HEK293 (cell line): ENCODE results near the gene LAMA2.
A peak's percentile ranks its signal among the peaks of the same experiment; 100 is the strongest.

ENCODE experiments used
- CTCF ChIA-PET: fragments of 350-600 bp; formaldehyde crosslinking; extraction: SDS; loops from one replicate; lab custom pipeline; 2021; ENCODE audit warnings: antibody characterized with exemption; lab: Yijun Ruan, JAX
- POLR2A ChIA-PET: fragments of 300-600 bp; formaldehyde crosslinking; extraction: SDS; loops from one replicate; lab custom pipeline; 2020; ENCODE audit warnings: antibody characterized with exemption, inconsistent platforms; lab: Yijun Ruan, JAX
- H3K27ac ChIP-seq: fragments of 200-500 bp; sonication (Bioruptor generic); 2 replicates; pipeline ENCODE4 v1.5.1; 2014; ENCODE audit warnings: low read depth, low read length, control low read depth, inconsistent platforms; ENCODE audit errors: extremely low read depth
- H3K36me3 ChIP-seq, 2 experiments: fragments of 200-500 bp in 1 of 2; sonication (Bioruptor generic) in 1 of 2; 1 replicate in 1 of 2; 2 replicates in 1 of 2; pipeline ENCODE4 v1.5.1; 2014 to 2017; ENCODE audit warnings: inconsistent platforms in 2 of 2, low read length in 2 of 2; ENCODE audit not compliant: control insufficient read depth in 2 of 2, insufficient read depth in 1 of 2
- H3K4me1 ChIP-seq: fragments of 200-500 bp; sonication (Bioruptor generic); 2 replicates; pipeline ENCODE4 v1.5.1; 2014; ENCODE audit warnings: mild to moderate bottlenecking, low read length, inconsistent platforms; ENCODE audit not compliant: control insufficient read depth, insufficient read depth
- H3K4me3 ChIP-seq: 2 replicates; pipeline ENCODE4 v1.5.1; 2011; ENCODE audit warnings: low read depth, mild to moderate bottlenecking, control low read depth, low read length, moderate library complexity
- H3K9me3 ChIP-seq: fragments of 200-500 bp; sonication (Bioruptor generic); 2 replicates; pipeline ENCODE4 v1.5.1; 2014; ENCODE audit warnings: low read depth, low read length, inconsistent platforms; ENCODE audit not compliant: control insufficient read depth, insufficient read depth
- HOXC10 ChIP-seq: sonication (generic); formaldehyde crosslinking; IDR thresholded peaks from 2 replicates; pipeline ENCODE4 v1.8.1; 2023; ENCODE audit warnings: mild to moderate bottlenecking, missing genetic modification reagents
- PRDM6 ChIP-seq: fragments of 450-650 bp; formaldehyde crosslinking; IDR thresholded peaks from 2 replicates; pipeline ENCODE4 v1.5.1; 2017; ENCODE audit warnings: missing biosample characterization, missing genetic modification characterization
- REPIN1 ChIP-seq: fragments of 450-650 bp; formaldehyde crosslinking; IDR thresholded peaks from 2 replicates; pipeline ENCODE4 v1.5.1; 2017; ENCODE audit warnings: missing biosample characterization, missing genetic modification characterization, low read depth
- SCRT1 ChIP-seq: fragments of 450-650 bp; formaldehyde crosslinking; IDR thresholded peaks from 2 replicates; pipeline ENCODE4 v1.5.1; 2016; ENCODE audit warnings: missing biosample characterization, missing genetic modification characterization, borderline replicate concordance
- TRIM28 ChIP-seq: IDR thresholded peaks from 2 replicates; pipeline ENCODE4 v1.6.1; 2011; ENCODE audit warnings: low read length, control low read depth, borderline replicate concordance
- ZBTB21 ChIP-seq: fragments of 450-650 bp; formaldehyde crosslinking; IDR thresholded peaks from 2 replicates; pipeline ENCODE4 v1.5.1; 2017; ENCODE audit warnings: missing biosample characterization, missing genetic modification characterization
- ZBTB7A ChIP-seq: fragments of 450-650 bp; formaldehyde crosslinking; IDR thresholded peaks from 2 replicates; pipeline ENCODE4 v1.5.1; 2016; ENCODE audit warnings: low read depth, missing biosample characterization, missing genetic modification characterization
- ZNF114 ChIP-seq: fragments of 450-650 bp; formaldehyde crosslinking; IDR thresholded peaks from 2 replicates; pipeline ENCODE4 v1.5.0; 2017; ENCODE audit warnings: missing biosample characterization, missing genetic modification characterization
- ZNF2 ChIP-seq: fragments of 450-650 bp; formaldehyde crosslinking; IDR thresholded peaks from 2 replicates; pipeline ENCODE4 v1.5.1; 2016; ENCODE audit warnings: missing biosample characterization, missing genetic modification characterization
- ZNF24 ChIP-seq: fragments of 450-650 bp; formaldehyde crosslinking; IDR thresholded peaks from 2 replicates; pipeline ENCODE4 v1.5.1; 2016; ENCODE audit warnings: missing biosample characterization, missing genetic modification characterization
- ZNF280D ChIP-seq: fragments of 450-650 bp; formaldehyde crosslinking; IDR thresholded peaks from 2 replicates; pipeline ENCODE4 v1.5.1; 2016; ENCODE audit warnings: missing biosample characterization, missing genetic modification characterization
- ZNF510 ChIP-seq: fragments of 450-650 bp; formaldehyde crosslinking; IDR thresholded peaks from 2 replicates; pipeline ENCODE4 v1.5.1; 2018; ENCODE audit warnings: mild to moderate bottlenecking, missing genetic modification characterization, missing biosample characterization; ENCODE audit not compliant: insufficient replicate concordance
- ZNF521 ChIP-seq: fragments of 450-650 bp; formaldehyde crosslinking; IDR thresholded peaks from 2 replicates; pipeline ENCODE4 v1.5.1; 2017; ENCODE audit warnings: missing biosample characterization, mild to moderate bottlenecking, missing genetic modification characterization
- ZNF544 ChIP-seq: fragments of 450-650 bp; formaldehyde crosslinking; IDR thresholded peaks from 2 replicates; pipeline ENCODE4 v1.5.0; 2017; ENCODE audit warnings: missing biosample characterization, missing genetic modification characterization
- ZNF561 ChIP-seq: fragments of 450-650 bp; IDR thresholded peaks from 2 replicates; pipeline ENCODE4 v1.5.1; 2018; ENCODE audit warnings: missing biosample characterization, missing genetic modification characterization, borderline replicate concordance
- TF ChIP-seq, protein P1 (sequence below): fragments of 450-650 bp; IDR thresholded peaks from 2 replicates; pipeline ENCODE4 v1.5.1; 2018; ENCODE audit warnings: missing biosample characterization, missing genetic modification characterization
- TF ChIP-seq, protein P2 (sequence below): fragments of 450-650 bp; formaldehyde crosslinking; IDR thresholded peaks from 2 replicates; pipeline ENCODE4 v1.5.1; 2016; ENCODE audit warnings: missing biosample characterization, missing genetic modification characterization

LAMA2 gene

DNA sequence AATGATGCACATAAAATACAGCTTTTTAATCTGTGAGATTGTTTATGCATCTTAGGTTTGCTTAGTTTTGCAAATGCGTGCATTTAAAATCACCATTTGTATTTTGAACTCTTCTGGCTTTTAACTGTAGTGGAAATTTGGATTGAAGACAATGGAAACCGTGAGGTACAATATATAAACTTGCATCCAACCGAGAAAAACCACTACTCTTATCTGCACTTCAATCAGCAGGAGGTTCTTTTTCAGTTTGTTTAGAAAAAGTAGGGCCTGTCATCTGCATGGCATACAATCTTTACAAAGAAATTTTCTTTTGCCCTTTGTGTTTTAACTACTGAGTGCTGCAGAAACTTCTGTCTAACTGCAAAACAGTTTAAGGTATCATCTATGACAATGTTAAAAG is 132.8 kb downstream of the LAMA2 start:
- CTCF ChIA-PET, result no interaction called here
- POLR2A ChIA-PET, result no interaction called here
- TF ChIP-seq SCRT1 (tag by site-specific recombination), result no peak
- TF ChIP-seq ZBTB21 (tag by site-specific recombination), result no peak
- no peak for TF ChIP-seq ZNF544 (tag by site-specific recombination)
- no peak for TF ChIP-seq ZBTB7A
- peak; percentile 49; the same call in 1 of the 2 replicates for TF ChIP-seq PRDM6 (tag by site-specific recombination)
- Histone ChIP-seq H3K4me3 (no peak overlapping the region), H3K36me3 (no peaks in the 10 kb centered on the region), H3K9me3 (no peaks in the 10 kb centered on the region), H3K4me1 (peaks cover 3% of the 10 kb centered on the region; the same call in 1 of the 2 replicates), H3K27ac (no peak overlapping the region)

DNA sequence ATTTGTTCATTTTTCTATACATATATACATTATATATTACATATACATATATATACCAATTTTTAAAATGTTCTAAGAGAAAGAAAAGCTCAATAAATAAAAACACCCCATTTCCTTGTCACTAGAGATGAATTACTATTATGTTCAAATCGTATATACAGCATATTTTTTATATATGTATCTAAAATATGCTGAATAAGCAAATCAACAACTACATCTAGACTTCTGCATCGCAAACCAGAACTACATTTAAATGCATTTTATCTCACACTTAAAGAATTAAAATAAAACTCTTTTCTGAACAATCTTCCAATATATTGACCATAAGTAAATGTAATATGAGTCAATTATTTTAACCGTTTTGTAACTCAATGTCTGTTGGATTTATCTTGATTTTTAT is 133.9 kb downstream of the LAMA2 start:
- TF ChIP-seq ZNF510 (tag by site-specific recombination), result no peak
- Histone ChIP-seq H3K4me3 (no peak overlapping the region), H3K4me1 (peaks cover 3% of the 10 kb centered on the region; the same call in 1 of the 2 replicates), H3K9me3 (no peaks in the 10 kb centered on the region), H3K27ac (no peak overlapping the region), H3K36me3 (no peaks in the 10 kb centered on the region)
- POLR2A ChIA-PET, result no interaction called here
- CTCF ChIA-PET, result no interaction called here

DNA sequence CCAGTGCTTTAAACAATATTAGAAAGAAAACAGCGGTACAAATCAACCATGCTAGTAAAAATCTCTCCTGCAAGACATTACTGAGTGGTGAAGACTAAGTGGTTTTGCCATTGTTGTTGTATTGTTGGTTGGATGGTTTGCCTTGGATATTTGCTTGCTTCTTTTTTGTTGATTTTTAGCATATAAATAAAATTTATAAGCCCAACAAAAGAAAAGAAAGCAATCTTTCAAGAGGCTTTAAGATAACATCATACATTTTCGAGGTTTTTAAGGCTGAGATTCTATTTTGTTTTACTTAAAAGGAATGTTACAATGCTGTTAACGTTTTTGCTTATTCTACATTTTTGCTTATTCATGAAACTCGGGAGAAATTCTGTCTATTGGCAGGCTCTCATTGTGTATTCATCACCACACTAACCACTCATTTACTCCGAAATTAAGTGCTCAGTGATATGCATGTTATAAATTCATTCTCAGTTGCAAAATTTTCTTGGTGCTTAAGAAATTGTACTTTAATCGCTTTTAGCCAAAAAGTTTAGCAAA is 139.1 kb downstream of the LAMA2 start:
- Histone ChIP-seq H3K36me3 (no peaks in the 10 kb centered on the region), H3K27ac (no peak overlapping the region)
- CTCF ChIA-PET, result interaction anchor here (1.1 kb wide), 1 partner anchor 9 kb away, joined by 4 read pairs; no protein-coding TSS in a partner anchor

More for the DNA sequence above, 139.1 kb downstream of the LAMA2 start:
- H3K9me3 ChIP-seq, result no peaks in the 10 kb centered on the region
- H3K4me1 ChIP-seq, result no peaks in the 10 kb centered on the region
- H3K4me3 ChIP-seq, result no peak overlapping the region
- POLR2A ChIA-PET, result no interaction called here
- no peak for TF ChIP-seq HOXC10
- TF ChIP-seq ZNF521 (tag by site-specific recombination), result no peak
- TF ChIP-seq ZNF114 (tag by site-specific recombination), result no peak
- TF ChIP-seq TRIM28, result no peak
- TF ChIP-seq ZNF24, result no peak
- TF ChIP-seq ZNF2 (tag by site-specific recombination), result no peak
- no peak for TF ChIP-seq ZNF561 (tag by site-specific recombination)
- TF ChIP-seq, protein P1, sequence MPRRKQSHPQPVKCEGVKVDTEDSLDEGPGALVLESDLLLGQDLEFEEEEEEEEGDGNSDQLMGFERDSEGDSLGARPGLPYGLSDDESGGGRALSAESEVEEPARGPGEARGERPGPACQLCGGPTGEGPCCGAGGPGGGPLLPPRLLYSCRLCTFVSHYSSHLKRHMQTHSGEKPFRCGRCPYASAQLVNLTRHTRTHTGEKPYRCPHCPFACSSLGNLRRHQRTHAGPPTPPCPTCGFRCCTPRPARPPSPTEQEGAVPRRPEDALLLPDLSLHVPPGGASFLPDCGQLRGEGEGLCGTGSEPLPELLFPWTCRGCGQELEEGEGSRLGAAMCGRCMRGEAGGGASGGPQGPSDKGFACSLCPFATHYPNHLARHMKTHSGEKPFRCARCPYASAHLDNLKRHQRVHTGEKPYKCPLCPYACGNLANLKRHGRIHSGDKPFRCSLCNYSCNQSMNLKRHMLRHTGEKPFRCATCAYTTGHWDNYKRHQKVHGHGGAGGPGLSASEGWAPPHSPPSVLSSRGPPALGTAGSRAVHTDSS (tag by site-specific recombination), result no peak
- TF ChIP-seq REPIN1 (tag by site-specific recombination), result no peak
- TF ChIP-seq ZNF280D (tag by site-specific recombination), result no peak
- TF ChIP-seq, protein P2, sequence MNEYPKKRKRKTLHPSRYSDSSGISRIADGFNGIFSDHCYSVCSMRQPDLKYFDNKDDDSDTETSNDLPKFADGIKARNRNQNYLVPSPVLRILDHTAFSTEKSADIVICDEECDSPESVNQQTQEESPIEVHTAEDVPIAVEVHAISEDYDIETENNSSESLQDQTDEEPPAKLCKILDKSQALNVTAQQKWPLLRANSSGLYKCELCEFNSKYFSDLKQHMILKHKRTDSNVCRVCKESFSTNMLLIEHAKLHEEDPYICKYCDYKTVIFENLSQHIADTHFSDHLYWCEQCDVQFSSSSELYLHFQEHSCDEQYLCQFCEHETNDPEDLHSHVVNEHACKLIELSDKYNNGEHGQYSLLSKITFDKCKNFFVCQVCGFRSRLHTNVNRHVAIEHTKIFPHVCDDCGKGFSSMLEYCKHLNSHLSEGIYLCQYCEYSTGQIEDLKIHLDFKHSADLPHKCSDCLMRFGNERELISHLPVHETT, result no peak
